HepG2 (cell line): ENCODE measurements around the gene MFAP2.

ENCODE experiments used
- CTCF ChIP-seq: sonication (generic); formaldehyde crosslinking; IDR thresholded peaks from 2 replicates; pipeline ENCODE4 v1.5.0; 2020; ENCODE audit warnings: mild to moderate bottlenecking, missing genetic modification reagents, moderate library complexity
- ZNF205 ChIP-seq: IDR thresholded peaks from 2 replicates; pipeline ENCODE4 v1.6.1; 2018; ENCODE audit warnings: missing biosample characterization, missing genetic modification reagents
- ZNF501 ChIP-seq: sonication (generic); formaldehyde crosslinking; IDR thresholded peaks from 2 replicates; pipeline ENCODE4 v1.5.1; 2020; ENCODE audit warnings: mild to moderate bottlenecking, moderate library complexity, missing genetic modification reagents

GRCh38 chr1:16957731-16958130 is 22.7 kb downstream of the MFAP2 start:
- TF ChIP-seq ZNF205 (CRISPR knock-in tag) (no peak), CTCF (no peak), ZNF501 (CRISPR knock-in tag) (no peak)
